Activated T-cell treated with anti-CD3 and anti-CD28 coated beads, Interleukin-2, amount 50 U/mL, for 24 hours (primary cell): ENCODE results near the gene BBOX1.

Experiments used
- DNase-seq: peaks from one replicate; pipeline ENCODE4 v3.0.0-alpha.2; 2020
- H3K27ac Mint-ChIP-seq: 2 replicates; pipeline ENCODE4 v1.8.0; 2020; ENCODE audit warnings: mild to moderate bottlenecking, mixed read lengths
- H3K27me3 Mint-ChIP-seq: 2 replicates; pipeline ENCODE4 v1.8.0; 2020; ENCODE audit warnings: mixed read lengths
- H3K36me3 Mint-ChIP-seq: 2 replicates; pipeline ENCODE4 v1.8.0; 2020; ENCODE audit warnings: low read depth, mixed read lengths
- H3K4me1 Mint-ChIP-seq: 2 replicates; pipeline ENCODE4 v1.8.0; 2020; ENCODE audit warnings: low read depth, mixed read lengths
- H3K4me3 Mint-ChIP-seq: 2 replicates; pipeline ENCODE4 v1.8.0; 2020; ENCODE audit warnings: mild to moderate bottlenecking, moderate library complexity, mixed read lengths
- H3K9me3 Mint-ChIP-seq: 2 replicates; pipeline ENCODE4 v1.8.0; 2020; ENCODE audit warnings: mixed read lengths

The BBOX1 gene

DNA sequence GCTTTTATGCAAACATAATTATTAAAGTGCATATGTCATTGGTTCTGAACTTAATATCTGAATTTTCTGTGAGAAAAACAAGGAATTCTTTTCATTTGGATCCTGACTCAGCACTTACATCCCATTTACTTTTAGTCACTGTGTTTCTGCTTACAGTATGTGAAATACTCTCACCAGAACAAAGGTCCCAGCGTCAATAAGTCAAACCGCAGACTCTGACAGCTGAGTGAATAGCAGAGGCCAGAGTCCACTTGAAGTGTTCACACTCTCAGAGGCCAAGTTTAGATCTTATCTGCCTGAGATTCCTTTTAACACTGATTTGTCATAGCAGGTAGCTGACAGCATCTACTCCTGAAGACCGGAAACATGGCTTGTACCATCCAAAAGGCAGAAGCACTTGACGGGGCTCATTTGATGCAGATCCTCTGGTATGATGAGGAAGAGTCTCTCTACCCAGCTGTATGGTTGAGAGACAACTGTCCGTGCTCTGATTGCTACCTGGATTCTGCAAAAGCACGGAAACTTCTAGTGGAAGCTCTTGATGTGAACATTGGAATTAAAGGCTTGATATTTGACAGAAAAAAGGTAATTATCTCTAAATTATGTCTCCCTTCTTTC lies 14.6 kb downstream of the BBOX1 start:
- no peak overlapping the region for H3K27ac Mint-ChIP-seq
- no peaks in the 10 kb centered on the region for H3K27me3 Mint-ChIP-seq
- no peak overlapping the region for H3K4me3 Mint-ChIP-seq
- peaks cover 5% of the 10 kb centered on the region for H3K9me3 Mint-ChIP-seq
- H3K36me3 Mint-ChIP-seq, result no peaks in the 10 kb centered on the region
- no peaks in the 10 kb centered on the region for H3K4me1 Mint-ChIP-seq
- no peak for DNase-seq

DNA sequence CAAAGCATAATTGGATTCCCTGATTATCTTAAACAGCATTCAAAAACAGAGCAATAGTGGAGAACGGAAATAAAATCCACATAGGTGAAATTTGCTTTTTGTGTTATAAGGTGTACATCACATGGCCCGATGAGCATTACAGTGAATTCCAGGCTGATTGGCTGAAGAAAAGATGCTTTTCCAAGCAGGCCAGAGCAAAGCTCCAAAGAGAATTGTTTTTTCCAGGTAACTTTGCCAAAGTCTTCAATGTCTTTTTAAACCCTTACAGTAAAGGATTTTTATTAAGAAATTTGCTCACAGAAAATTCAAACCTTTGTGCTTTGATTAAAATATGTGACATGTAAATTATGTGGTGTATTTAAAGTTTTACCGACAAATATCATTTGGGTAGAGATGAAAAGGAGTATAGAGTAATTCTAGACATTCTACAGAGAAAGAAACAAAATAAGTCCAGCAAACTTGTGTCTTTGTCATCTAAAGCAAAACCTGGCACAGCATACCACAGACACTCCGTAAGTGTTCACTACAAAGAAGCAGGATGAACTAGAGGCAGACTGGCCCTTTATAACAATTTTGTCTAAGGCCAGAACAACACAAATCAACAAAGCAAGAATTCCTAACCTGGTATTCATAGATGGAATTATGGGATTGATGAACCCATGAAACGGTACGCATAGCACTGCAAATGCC lies 16.6 kb downstream of the BBOX1 start:
- DNase-seq, result no peak
- Mint-ChIP-seq H3K4me3 (no peak overlapping the region), H3K4me1 (no peaks in the 10 kb centered on the region), H3K27ac (no peak overlapping the region), H3K36me3 (no peaks in the 10 kb centered on the region), H3K27me3 (no peaks in the 10 kb centered on the region), H3K9me3 (peaks cover 5% of the 10 kb centered on the region)

DNA sequence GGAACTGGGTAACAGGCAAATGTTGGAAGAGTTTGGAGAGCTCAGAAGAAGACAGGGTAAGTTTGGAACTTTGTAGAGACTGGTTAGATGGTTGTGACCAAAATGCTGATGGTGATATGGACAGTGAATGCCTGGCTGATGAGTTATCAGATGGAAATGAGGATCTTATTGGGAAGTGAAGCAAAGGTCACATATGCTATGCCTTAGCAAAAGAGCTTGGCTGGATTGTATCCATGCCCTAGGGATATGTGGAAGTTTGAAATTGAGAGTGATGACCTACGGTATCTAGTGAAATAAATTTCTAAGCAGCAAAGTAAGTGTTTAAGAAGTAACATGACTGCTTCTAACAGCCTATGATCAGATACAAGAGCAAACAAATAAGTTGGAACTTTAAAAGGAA lies 17.8 kb downstream of the BBOX1 start:
- Mint-ChIP-seq H3K36me3 (no peaks in the 10 kb centered on the region), H3K4me1 (no peaks in the 10 kb centered on the region), H3K27ac (no peak overlapping the region), H3K27me3 (no peaks in the 10 kb centered on the region), H3K4me3 (no peak overlapping the region), H3K9me3 (peaks cover 8% of the 10 kb centered on the region)
- DNase-seq, result no peak

DNA sequence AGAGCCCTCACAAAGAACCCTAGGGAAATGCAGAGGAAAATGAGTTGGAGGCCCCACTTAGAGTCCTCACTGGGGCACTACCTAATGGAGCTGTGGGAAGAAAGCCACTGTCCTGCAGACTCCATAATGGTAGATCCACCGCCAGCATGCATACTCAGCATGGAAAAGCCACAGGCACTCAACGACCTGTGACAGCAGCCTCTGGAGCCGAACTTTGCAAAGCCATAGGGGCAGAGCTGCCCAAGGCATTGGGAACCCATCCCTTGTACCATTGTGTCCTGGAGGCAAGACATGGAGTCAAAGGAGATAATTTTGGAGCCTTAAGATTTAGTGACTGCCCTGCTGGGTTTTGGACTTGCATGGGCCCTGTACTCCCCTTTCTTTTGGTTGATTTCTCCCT lies 18.8 kb downstream of the BBOX1 start:
- Mint-ChIP-seq H3K36me3 (no peaks in the 10 kb centered on the region), H3K4me3 (no peak overlapping the region), H3K4me1 (no peaks in the 10 kb centered on the region), H3K27ac (no peak overlapping the region), H3K9me3 (peaks cover 8% of the 10 kb centered on the region), H3K27me3 (no peaks in the 10 kb centered on the region)
- no peak for DNase-seq

DNA sequence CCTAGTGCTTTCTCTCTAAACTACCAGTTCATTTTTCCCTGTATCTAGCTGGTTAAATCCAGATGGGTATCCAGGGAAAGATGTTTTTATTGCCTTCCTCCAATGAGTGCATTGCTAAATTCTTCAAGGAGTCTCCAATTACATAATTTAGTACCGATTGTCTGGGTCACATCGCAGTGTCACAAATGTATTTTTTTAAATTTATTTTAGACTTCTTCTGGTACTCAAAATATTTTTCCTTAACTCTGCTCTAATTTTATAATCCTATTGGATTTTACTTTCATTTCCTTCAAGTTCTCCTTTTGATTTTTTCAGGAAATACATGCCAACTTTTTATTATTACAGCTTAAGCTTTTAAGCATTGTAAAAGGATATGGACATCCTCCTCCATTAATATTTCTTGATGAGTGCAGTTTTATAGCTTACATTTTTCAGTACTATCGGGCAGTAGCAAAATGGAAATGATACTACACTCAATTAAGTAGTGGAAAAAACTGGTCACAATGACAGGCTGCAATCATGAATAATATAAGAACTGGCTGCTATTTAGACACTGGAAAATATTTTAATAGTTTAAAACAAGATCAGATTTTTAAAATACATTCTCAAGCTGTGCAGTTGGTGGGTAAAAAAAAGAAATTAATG lies 20.3 kb downstream of the BBOX1 start:
- no peaks in the 10 kb centered on the region for H3K4me1 Mint-ChIP-seq
- peaks cover 7% of the 10 kb centered on the region for H3K9me3 Mint-ChIP-seq
- DNase-seq, result no peak
- no peak overlapping the region for H3K27ac Mint-ChIP-seq
- H3K27me3 Mint-ChIP-seq, result no peaks in the 10 kb centered on the region
- no peak overlapping the region for H3K4me3 Mint-ChIP-seq
- H3K36me3 Mint-ChIP-seq, result no peaks in the 10 kb centered on the region

DNA sequence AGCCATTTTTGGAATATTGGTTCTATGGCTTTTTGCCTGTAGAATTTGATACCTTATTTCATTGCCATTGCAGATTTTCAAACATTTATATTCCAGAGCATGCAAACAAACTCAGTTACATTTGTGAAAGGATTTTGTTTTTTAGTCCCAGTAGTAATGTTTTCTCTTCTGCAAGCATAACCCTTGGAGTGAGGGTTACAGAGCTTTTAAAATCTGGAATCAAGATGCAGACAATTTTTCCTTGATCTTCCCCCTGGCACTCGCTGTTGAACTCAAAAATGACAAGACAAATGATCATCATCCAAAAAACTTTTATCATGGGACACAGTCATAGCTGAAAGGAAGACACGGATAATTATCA lies 20.8 kb downstream of the BBOX1 start:
- no peaks in the 10 kb centered on the region for H3K4me1 Mint-ChIP-seq
- peaks cover 6% of the 10 kb centered on the region for H3K9me3 Mint-ChIP-seq
- H3K36me3 Mint-ChIP-seq, result no peaks in the 10 kb centered on the region
- no peaks in the 10 kb centered on the region for H3K27me3 Mint-ChIP-seq
- DNase-seq, result no peak
- H3K4me3 Mint-ChIP-seq, result no peak overlapping the region
- H3K27ac Mint-ChIP-seq, result no peak overlapping the region

DNA sequence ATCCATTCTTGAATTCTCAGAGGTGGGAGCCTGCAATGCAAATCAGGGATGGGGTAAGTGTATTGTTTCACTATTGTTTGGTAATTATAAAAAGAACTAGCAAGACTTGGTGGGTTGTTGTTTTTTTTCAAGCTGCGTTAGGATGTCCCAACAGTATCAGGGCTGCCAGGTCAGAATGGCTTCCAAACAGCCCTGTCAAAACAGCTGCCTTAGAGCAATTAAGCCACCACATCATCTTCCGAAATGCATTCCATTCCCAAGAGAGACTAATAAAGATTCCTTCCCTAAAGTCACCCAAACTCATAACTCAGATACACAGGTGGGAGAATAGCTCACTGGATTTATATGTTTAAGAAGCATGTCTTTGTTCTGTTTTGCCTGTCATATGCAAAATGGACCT lies 23.5 kb downstream of the BBOX1 start:
- Mint-ChIP-seq H3K27me3 (no peaks in the 10 kb centered on the region), H3K4me1 (no peaks in the 10 kb centered on the region), H3K9me3 (peaks cover 10% of the 10 kb centered on the region), H3K4me3 (no peak overlapping the region), H3K27ac (no peak overlapping the region), H3K36me3 (no peaks in the 10 kb centered on the region)
- DNase-seq, result no peak

DNA sequence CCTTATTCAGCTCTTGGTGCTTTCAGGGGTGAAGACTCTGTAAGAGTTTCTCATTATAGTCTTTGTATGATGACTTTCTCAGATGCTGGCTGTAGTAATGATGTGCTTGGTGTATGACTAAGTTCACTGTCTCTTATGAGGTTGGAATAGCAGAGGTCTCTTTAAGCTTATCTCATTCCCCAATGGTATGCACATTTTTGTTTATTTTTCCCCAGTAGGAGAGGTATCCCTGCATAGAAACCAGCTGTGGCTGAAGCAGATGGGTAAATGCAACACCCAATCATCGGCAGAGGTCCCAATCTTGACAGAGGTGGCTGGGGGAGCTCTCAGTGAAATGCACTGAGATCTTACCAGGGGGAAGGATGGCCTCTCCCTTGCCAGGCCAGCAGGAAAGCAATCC lies 34.6 kb downstream of the BBOX1 start:
- no peak for DNase-seq
- no peaks in the 10 kb centered on the region for H3K4me1 Mint-ChIP-seq
- no peaks in the 10 kb centered on the region for H3K36me3 Mint-ChIP-seq
- no peak overlapping the region for H3K4me3 Mint-ChIP-seq
- peaks cover 4% of the 10 kb centered on the region for H3K9me3 Mint-ChIP-seq
- no peaks in the 10 kb centered on the region for H3K27me3 Mint-ChIP-seq
- no peak overlapping the region for H3K27ac Mint-ChIP-seq

DNA sequence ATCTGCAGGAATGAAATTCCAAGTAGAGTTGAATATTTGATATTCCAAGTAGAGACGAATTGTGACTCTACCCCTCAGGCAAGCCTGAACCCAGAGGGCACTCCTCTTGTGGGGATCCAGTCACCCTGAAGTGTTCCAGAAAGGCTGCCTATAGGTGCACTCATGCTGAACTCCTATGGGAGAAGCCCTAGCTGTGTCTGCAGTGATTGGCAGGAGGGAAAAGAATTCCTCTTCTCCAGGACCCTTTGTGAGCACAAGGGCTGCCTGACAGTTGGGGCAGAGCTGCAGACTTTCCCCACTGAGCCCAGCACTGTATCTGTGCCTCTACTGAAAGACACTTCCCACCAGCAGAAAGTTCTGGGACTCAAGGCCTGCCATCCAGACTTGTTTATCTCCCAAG lies 35.0 kb downstream of the BBOX1 start:
- no peaks in the 10 kb centered on the region for H3K4me1 Mint-ChIP-seq
- no peak overlapping the region for H3K4me3 Mint-ChIP-seq
- no peaks in the 10 kb centered on the region for H3K36me3 Mint-ChIP-seq
- peaks cover 4% of the 10 kb centered on the region for H3K9me3 Mint-ChIP-seq
- no peak overlapping the region for H3K27ac Mint-ChIP-seq
- no peaks in the 10 kb centered on the region for H3K27me3 Mint-ChIP-seq
- no peak for DNase-seq

DNA sequence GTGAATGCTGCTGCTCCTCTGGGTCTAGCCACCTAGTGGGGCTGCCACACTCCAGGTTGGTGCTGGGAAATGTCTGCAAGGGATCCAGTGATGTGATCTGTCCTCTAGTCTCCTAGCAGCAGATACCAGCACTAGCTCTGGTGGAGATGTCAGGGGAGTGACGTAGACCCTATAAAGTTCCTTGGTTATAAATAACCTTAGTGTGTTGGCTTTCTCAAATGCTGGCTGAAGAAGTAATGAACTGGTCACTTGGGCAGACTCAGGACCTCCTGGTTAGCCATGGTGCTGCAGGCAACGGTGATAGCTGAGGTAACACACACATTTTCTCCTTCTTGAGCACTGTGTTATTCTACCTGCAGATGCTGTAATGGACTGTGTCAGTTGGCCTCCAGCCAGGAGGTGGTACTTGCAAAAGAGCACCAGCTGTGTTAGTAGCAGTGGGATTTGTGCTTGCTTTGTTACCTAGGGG lies 35.5 kb downstream of the BBOX1 start:
- no peaks in the 10 kb centered on the region for H3K36me3 Mint-ChIP-seq
- no peak for DNase-seq
- no peaks in the 10 kb centered on the region for H3K4me1 Mint-ChIP-seq
- no peak overlapping the region for H3K27ac Mint-ChIP-seq
- H3K9me3 Mint-ChIP-seq, result peaks cover 3% of the 10 kb centered on the region
- no peaks in the 10 kb centered on the region for H3K27me3 Mint-ChIP-seq
- H3K4me3 Mint-ChIP-seq, result no peak overlapping the region

DNA sequence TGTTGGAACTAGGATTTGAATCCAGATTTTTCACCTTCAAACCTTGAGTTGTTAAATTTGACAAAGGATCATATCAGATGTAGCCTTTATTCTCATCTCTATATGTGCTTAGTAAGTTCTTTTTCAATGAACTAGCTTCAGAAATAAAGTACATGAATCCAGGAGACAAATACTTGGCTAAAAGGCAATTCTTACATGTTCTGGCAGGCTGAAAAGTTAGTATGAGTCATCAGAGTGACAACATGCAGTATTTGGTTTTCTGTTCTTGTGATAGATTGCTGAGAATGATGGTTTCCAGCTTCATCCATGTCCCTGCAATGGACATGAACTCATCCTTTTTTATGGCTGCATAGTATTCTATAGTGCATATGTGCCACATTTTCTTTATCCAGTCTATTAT lies 40.4 kb downstream of the BBOX1 start:
- Mint-ChIP-seq H3K4me3 (no peak overlapping the region), H3K27me3 (no peaks in the 10 kb centered on the region), H3K27ac (no peak overlapping the region), H3K4me1 (no peaks in the 10 kb centered on the region), H3K36me3 (no peaks in the 10 kb centered on the region), H3K9me3 (peaks cover 3% of the 10 kb centered on the region)
- DNase-seq, result no peak

DNA sequence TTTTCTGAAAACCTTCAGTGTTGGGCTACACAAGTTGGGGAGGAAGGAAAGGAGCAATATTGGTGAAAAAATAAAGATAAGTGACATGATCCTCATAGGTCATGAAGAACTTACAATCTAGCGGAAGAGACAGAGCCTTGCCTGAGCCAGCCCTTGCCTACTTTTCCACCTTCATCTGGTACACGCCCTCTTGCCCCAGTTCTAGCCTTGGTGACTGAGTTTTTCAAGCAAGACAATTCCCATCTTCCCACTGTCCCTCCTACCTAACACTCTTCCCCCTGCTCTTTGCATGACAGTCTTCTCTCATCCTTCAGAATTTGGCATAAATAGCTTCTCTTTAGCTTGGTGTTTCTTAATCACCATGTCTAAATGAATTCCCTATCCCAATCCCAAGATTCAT lies 42.6 kb downstream of the BBOX1 start:
- no peaks in the 10 kb centered on the region for H3K4me1 Mint-ChIP-seq
- peaks cover 3% of the 10 kb centered on the region for H3K9me3 Mint-ChIP-seq
- no peak overlapping the region for H3K4me3 Mint-ChIP-seq
- no peaks in the 10 kb centered on the region for H3K27me3 Mint-ChIP-seq
- no peak for DNase-seq
- no peak overlapping the region for H3K27ac Mint-ChIP-seq
- no peaks in the 10 kb centered on the region for H3K36me3 Mint-ChIP-seq

DNA sequence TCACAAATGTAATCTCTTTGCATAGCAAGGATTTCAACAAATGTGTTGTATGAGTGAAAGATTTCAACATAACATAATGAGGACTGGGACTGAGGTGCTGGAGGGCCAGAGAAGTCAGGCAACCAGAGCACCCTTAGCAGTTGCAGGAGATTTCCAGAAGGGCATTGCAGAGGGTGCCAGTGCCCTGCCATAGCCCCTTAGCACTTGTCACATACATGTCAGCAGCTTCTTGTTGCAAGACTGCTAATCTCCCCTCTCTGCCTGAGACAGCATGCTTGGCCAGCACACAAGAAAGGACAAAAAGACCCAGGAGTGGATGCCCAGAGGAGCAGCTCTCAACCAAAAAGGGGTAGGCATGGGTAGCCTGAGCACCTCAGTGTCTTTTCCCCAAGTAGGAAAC lies 43.2 kb downstream of the BBOX1 start:
- H3K4me3 Mint-ChIP-seq, result no peak overlapping the region
- DNase-seq, result no peak
- H3K36me3 Mint-ChIP-seq, result no peaks in the 10 kb centered on the region
- no peaks in the 10 kb centered on the region for H3K27me3 Mint-ChIP-seq
- no peaks in the 10 kb centered on the region for H3K4me1 Mint-ChIP-seq
- peaks cover 5% of the 10 kb centered on the region for H3K9me3 Mint-ChIP-seq
- no peak overlapping the region for H3K27ac Mint-ChIP-seq

DNA sequence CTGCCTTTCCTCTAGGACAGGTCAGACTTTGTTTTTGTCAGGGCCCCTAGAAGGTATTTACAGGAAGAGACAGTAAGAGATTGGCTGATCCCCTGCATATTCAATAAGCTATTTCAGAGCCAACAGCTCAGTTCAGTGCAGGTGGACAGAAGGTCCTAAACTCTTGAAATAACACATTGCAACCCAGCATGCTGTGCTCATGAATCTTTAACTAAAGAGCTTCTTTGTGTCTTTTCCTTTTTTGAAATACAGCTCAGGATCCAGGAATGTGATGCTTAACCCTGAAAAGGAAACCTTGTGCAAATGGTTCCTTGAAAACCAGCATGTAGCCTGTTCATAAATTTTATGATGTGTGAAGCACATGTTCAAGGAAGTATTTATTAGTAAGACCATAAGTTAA lies 43.9 kb downstream of the BBOX1 start:
- H3K4me3 Mint-ChIP-seq, result no peak overlapping the region
- H3K9me3 Mint-ChIP-seq, result peaks cover 7% of the 10 kb centered on the region
- H3K36me3 Mint-ChIP-seq, result no peaks in the 10 kb centered on the region
- no peak overlapping the region for H3K27ac Mint-ChIP-seq
- H3K27me3 Mint-ChIP-seq, result no peaks in the 10 kb centered on the region
- DNase-seq, result no peak
- H3K4me1 Mint-ChIP-seq, result no peaks in the 10 kb centered on the region

DNA sequence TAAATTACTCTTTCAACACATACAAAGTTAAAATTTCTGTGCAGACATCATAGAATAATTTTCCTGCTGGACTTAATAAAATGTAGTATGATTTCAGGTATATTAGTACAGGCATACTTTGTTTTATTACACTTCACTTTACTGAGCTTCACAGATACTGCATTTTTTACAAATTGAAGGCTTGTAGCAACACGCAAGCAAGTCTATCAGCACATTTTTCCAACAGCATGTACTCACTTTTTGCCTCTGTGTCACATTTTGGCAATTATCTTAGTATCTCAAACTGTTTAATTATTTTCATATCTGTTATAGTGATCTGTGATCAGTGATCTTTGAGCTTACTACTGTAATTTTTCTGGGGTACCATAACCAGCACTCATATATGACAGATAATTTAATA lies 44.5 kb downstream of the BBOX1 start:
- H3K9me3 Mint-ChIP-seq, result peaks cover 11% of the 10 kb centered on the region
- H3K27ac Mint-ChIP-seq, result no peak overlapping the region
- H3K27me3 Mint-ChIP-seq, result no peaks in the 10 kb centered on the region
- no peak for DNase-seq
- H3K36me3 Mint-ChIP-seq, result no peaks in the 10 kb centered on the region
- H3K4me3 Mint-ChIP-seq, result no peak overlapping the region
- no peaks in the 10 kb centered on the region for H3K4me1 Mint-ChIP-seq
